Measurements from ENCODE around the gene TRIAP1. TPM values are rescaled to one million over a fixed set of nuclear protein-coding genes. Genes with fewer than 3 reads are reported as not detected.

TRIAP1 gene
- polyA plus RNA-seq, 1 of the 3 experiments (the other 2 are of a cell fraction) = 34.1 TPM

DNA sequence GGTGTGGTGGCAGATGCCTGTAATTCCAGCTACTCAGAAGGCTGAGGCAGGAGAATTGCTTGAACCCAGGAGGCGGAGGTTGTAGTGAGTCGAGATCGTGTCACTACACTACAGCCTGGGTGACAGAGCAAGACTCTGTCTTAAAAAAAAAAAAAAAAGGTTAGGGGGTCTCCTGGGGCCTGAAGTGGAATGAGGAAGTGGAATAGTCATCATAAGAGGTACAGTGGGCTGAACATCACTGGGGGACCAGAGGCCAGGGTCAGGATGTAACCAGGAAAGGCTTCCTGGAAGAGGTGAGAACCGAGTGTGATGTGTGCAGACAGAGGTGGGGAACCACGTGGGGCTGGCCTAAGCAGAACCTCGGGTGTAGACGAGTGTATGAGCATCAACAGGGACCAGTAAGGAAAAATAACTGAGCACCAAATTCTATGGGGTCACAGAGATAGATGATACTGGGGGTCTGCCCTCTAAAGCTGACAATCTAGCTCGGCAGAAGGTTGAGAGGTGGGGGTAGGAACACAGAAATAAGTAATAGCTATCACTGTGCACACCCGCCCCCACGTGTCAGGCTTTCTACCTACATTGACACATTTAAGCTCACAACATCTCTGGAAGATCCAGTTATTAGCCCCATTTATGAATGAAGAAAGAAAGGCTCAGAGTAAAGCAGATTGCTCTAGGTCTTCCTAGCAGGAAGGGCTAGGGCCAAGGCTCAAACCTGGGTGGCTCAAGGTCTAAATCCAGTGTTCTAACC lies 13.2 kb downstream of the TRIAP1 start:
- no peak for DNase-seq
- Histone ChIP-seq H3K4me3 (ENCODE audit: low read depth in 2 of 2, low read length in 1 of 2) (no peak overlapping the region), H3K79me2 (ENCODE audit: insufficient read depth) (peaks cover under 1% of the 10 kb centered on the region; the same call in 1 of the 2 replicates), H3K9me3 (no peaks in the 10 kb centered on the region), H3K4me2 (no peak overlapping the region), H3K9ac (no peak overlapping the region), H3K27me3 (ENCODE audit: insufficient read depth) (no peaks in the 10 kb centered on the region), H3K27ac (ENCODE audit: low read depth in 2 of 2, low read length in 1 of 2) (no peak overlapping the region), H4K20me1 (ENCODE audit: insufficient read depth) (no peaks in the 10 kb centered on the region), H3K9me2 (no peaks in the 10 kb centered on the region), H2AFZ (ENCODE audit: low read depth) (no peak overlapping the region), H3K4me1 (ENCODE audit: control insufficient read depth in 1 of 2, insufficient read depth in 2 of 2, low read depth in 1 of 2, low read length in 1 of 2) (no peaks in the 10 kb centered on the region), H3K36me3 (replicated peaks in 1 of 2; ENCODE audit: control insufficient read depth in 1 of 2, insufficient read depth in 2 of 2, low read length in 1 of 2) (no peaks in the 10 kb centered on the region), H3F3A (replicated peaks; ENCODE audit: insufficient read depth) (no peaks in the 10 kb centered on the region)
- WGBS (ENCODE audit: low lambda C conversion rate) = 40% methylated on average over 10 of the region's 10 CpGs
- no peak for TF ChIP-seq RXRA (IDR thresholded peaks at IDR 0.05; ENCODE audit: borderline replicate concordance, low read depth)
- TF ChIP-seq MXI1 (IDR thresholded peaks at IDR 0.05; ENCODE audit: low read depth, low read length) = no peak
- no peak for TF ChIP-seq CHD2 (IDR thresholded peaks at IDR 0.05; ENCODE audit: low read length, partially characterized antibody)
- TF ChIP-seq FOXJ3 (CRISPR knock-in tag; IDR thresholded peaks at IDR 0.05) = no peak
- no peak for TF ChIP-seq ELF1 (IDR thresholded peaks at IDR 0.05)
- no peak for TF ChIP-seq EP300 (IDR thresholded peaks at IDR 0.05; ENCODE audit: borderline replicate concordance in 1 of 2, low read depth in 1 of 2, low read length in 1 of 2)
- POLR2A ChIA-PET = no interaction called here
- CTCF ChIA-PET = interaction anchor here (0.6 to 5.9 kb wide), 5 partner anchors 36 to 205 kb away, joined by 3 to 95 read pairs (median 3); no protein-coding TSS in a partner anchor

DNA sequence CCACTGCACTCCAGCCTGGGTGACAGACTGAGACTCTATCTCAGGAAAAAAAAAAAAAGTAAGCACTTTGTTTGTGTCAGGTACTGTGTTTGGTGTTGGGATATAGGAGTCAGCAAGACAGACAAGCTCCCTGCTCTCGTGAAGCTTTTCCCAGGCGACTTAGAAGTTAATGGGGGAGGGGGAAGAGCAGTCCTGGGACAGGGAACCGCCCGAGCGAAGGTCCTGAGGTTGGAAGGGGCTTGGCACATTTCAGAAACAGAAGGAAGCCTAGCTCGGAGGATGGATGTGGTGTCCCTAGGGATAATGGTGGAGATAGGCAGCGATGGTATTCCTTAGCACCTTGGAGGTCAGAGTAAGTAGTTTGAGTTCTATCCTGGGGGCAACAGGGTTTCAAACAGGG lies 16.8 kb downstream of the TRIAP1 start:
- no peak overlapping the region for H3K4me3 ChIP-seq (ENCODE audit: low read depth in 2 of 2, low read length in 1 of 2)
- H2AFZ ChIP-seq (ENCODE audit: low read depth) = no peak overlapping the region
- no peaks in the 10 kb centered on the region for H4K20me1 ChIP-seq (ENCODE audit: insufficient read depth)
- no peak for DNase-seq
- no peaks in the 10 kb centered on the region for H3K9me2 ChIP-seq
- no peak overlapping the region for H3K9ac ChIP-seq
- no peak overlapping the region for H3K4me2 ChIP-seq
- no peak for TF ChIP-seq FOSL2 (IDR thresholded peaks at IDR 0.05; ENCODE audit: borderline replicate concordance, low read depth)
- TF ChIP-seq TAF1 (IDR thresholded peaks at IDR 0.05; ENCODE audit: borderline replicate concordance, low read depth, low read length) = no peak
- TF ChIP-seq, protein P1, sequence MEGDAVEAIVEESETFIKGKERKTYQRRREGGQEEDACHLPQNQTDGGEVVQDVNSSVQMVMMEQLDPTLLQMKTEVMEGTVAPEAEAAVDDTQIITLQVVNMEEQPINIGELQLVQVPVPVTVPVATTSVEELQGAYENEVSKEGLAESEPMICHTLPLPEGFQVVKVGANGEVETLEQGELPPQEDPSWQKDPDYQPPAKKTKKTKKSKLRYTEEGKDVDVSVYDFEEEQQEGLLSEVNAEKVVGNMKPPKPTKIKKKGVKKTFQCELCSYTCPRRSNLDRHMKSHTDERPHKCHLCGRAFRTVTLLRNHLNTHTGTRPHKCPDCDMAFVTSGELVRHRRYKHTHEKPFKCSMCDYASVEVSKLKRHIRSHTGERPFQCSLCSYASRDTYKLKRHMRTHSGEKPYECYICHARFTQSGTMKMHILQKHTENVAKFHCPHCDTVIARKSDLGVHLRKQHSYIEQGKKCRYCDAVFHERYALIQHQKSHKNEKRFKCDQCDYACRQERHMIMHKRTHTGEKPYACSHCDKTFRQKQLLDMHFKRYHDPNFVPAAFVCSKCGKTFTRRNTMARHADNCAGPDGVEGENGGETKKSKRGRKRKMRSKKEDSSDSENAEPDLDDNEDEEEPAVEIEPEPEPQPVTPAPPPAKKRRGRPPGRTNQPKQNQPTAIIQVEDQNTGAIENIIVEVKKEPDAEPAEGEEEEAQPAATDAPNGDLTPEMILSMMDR (IDR thresholded peaks at IDR 0.05) = no peak
- TF ChIP-seq EZH2phosphoT487 (IDR thresholded peaks at IDR 0.05; ENCODE audit: borderline replicate concordance, low read depth) = no peak
- no peaks in the 10 kb centered on the region for H3K27me3 ChIP-seq (ENCODE audit: insufficient read depth)
- H3K4me1 ChIP-seq (ENCODE audit: control insufficient read depth in 1 of 2, insufficient read depth in 2 of 2, low read depth in 1 of 2, low read length in 1 of 2) = no peaks in the 10 kb centered on the region
- WGBS (ENCODE audit: low lambda C conversion rate) = 72% methylated on average over 7 of the region's 7 CpGs
- CTCF ChIA-PET = interaction anchor here (0.8 to 5.9 kb wide), 26 partner anchors 9 to 115 kb away, joined by 3 to 95 read pairs (median 6); partner anchors contain the start of genes COX6A1, MSI1 and PLA2G1B
- POLR2A ChIA-PET = no interaction called here
- no peaks in the 10 kb centered on the region for H3K79me2 ChIP-seq (ENCODE audit: insufficient read depth)
- no peak overlapping the region for H3K27ac ChIP-seq (ENCODE audit: low read depth in 2 of 2, low read length in 1 of 2)
- H3K9me3 ChIP-seq = no peaks in the 10 kb centered on the region
- H3F3A ChIP-seq (replicated peaks; ENCODE audit: insufficient read depth) = no peaks in the 10 kb centered on the region
- H3K36me3 ChIP-seq (replicated peaks in 1 of 2; ENCODE audit: control insufficient read depth in 1 of 2, insufficient read depth in 2 of 2, low read length in 1 of 2) = no peaks in the 10 kb centered on the region
